ENCODE measurements around the gene SLC6A9.

GRCh38 chr1:44050261-44050660 lies 19.0 kb upstream of the SLC6A9 start:
- TF ChIP-seq CTCF (IDR thresholded peaks at IDR 0.05; ENCODE audit: low read depth, low read length, missing input control) (no peak), TAF1 (conservative IDR thresholded peaks at IDR 0.05) (no peak), JUND (IDR thresholded peaks at IDR 0.05) (no peak), SP1 (IDR thresholded peaks at IDR 0.05) (no peak), EGR1 (IDR thresholded peaks at IDR 0.05; ENCODE audit: low read depth in 2 of 2) (no peak), NR2F2 (IDR thresholded peaks at IDR 0.05) (no peak), HNF4A (conservative IDR thresholded peaks at IDR 0.05) (no peak), REST (IDR thresholded peaks at IDR 0.05) (no peak), RXRA (IDR thresholded peaks at IDR 0.05) (no peak), RAD21 (IDR thresholded peaks at IDR 0.05) (no peak), GABPA (IDR thresholded peaks at IDR 0.05 in 1 of 2, conservative IDR thresholded peaks at IDR 0.05 in 1 of 2) (no peak)

Measured in liver (tissue), 3 donors.